ENCODE measurements around the gene DDX23. TPM values are rescaled to one million over a fixed set of nuclear protein-coding genes. Genes with fewer than 3 reads are reported as not detected.

DDX23 gene
- polyA plus RNA-seq, 1 donor (not counting 4 experiments of a cell fraction or from before 2014, with no cell fraction given), result 57.8 TPM

DNA sequence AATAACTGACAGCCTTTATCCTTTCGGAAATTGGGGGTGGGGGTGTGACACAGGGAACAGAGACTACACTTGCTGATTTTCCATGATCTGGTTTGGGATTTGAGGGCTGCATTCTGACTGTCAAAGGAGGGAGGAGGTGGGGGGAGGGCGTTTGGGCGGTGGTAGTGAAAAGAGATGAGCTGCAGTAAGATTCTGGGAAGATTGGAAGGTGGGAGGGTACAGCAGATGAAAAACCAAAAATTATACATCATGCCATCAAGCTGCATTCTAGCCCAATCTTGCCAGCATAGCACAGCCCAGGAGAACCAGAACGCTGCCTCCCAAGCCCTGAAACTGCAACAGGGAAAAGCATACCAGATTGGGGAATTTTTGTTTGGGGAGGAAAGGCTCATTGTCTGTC is 11.3 kb upstream of the DDX23 start:
- Histone ChIP-seq H3K27ac (ENCODE audit: control insufficient read depth, insufficient read depth, low read length) (no peak overlapping the region), H3K4me2 (ENCODE audit: control insufficient read depth, extremely low read depth, insufficient read depth, low read depth, low read length) (no peak overlapping the region), H3K27me3 (ENCODE audit: control insufficient read depth, extremely low read depth, insufficient read depth, low read length) (peaks cover 21% of the 10 kb centered on the region), H3K9ac (ENCODE audit: control insufficient read depth, extremely low read depth, insufficient read depth, low read length) (no peak overlapping the region), H3K4me1 (ENCODE audit: control insufficient read depth, extremely low read depth, insufficient read depth, low read length) (peaks cover 19% of the 10 kb centered on the region), H2AFZ (ENCODE audit: control insufficient read depth, low read length) (no peak overlapping the region), H3K9me3 (ENCODE audit: control insufficient read depth, low read depth, low read length) (no peaks in the 10 kb centered on the region), H3K4me3 (ENCODE audit: control insufficient read depth in 2 of 3, extremely low read depth in 1 of 3, insufficient read depth in 2 of 3, low read depth in 1 of 3, low read length in 3 of 3) (no peak overlapping the region), H4K20me1 (ENCODE audit: control insufficient read depth, extremely low read depth, insufficient read depth, low read length) (no peaks in the 10 kb centered on the region), H3K9me1 (ENCODE audit: control insufficient read depth, extremely low read depth, insufficient read depth, low read length) (no peaks in the 10 kb centered on the region), H3K79me2 (ENCODE audit: control insufficient read depth, insufficient read depth, low read length) (no peaks in the 10 kb centered on the region), H3K36me3 (ENCODE audit: control insufficient read depth in 2 of 2, extremely low read depth in 1 of 2, insufficient read depth in 2 of 2, low read length in 2 of 2) (no peaks in the 10 kb centered on the region)
- TF ChIP-seq, protein P1, sequence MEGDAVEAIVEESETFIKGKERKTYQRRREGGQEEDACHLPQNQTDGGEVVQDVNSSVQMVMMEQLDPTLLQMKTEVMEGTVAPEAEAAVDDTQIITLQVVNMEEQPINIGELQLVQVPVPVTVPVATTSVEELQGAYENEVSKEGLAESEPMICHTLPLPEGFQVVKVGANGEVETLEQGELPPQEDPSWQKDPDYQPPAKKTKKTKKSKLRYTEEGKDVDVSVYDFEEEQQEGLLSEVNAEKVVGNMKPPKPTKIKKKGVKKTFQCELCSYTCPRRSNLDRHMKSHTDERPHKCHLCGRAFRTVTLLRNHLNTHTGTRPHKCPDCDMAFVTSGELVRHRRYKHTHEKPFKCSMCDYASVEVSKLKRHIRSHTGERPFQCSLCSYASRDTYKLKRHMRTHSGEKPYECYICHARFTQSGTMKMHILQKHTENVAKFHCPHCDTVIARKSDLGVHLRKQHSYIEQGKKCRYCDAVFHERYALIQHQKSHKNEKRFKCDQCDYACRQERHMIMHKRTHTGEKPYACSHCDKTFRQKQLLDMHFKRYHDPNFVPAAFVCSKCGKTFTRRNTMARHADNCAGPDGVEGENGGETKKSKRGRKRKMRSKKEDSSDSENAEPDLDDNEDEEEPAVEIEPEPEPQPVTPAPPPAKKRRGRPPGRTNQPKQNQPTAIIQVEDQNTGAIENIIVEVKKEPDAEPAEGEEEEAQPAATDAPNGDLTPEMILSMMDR (optimal IDR thresholded peaks at IDR 0.05 in 1 of 3, IDR thresholded peaks at IDR 0.05 in 1 of 3, conservative IDR thresholded peaks at IDR 0.05 in 1 of 3; ENCODE audit: extremely low read depth in 1 of 3, insufficient read depth in 2 of 3, low read length in 3 of 3), result no peak
- TF ChIP-seq EZH2 (IDR thresholded peaks at IDR 0.05; ENCODE audit: low read length), result no peak
- DNase-seq (ENCODE audit: low read depth, low spot score), result no peak
- dilution Hi-C loops (cut with MboI; ENCODE audit: extremely low pct_ligation_motif_present, low sequenced_read_pairs), result no loop called here
- no peak for FAIRE-seq

DNA sequence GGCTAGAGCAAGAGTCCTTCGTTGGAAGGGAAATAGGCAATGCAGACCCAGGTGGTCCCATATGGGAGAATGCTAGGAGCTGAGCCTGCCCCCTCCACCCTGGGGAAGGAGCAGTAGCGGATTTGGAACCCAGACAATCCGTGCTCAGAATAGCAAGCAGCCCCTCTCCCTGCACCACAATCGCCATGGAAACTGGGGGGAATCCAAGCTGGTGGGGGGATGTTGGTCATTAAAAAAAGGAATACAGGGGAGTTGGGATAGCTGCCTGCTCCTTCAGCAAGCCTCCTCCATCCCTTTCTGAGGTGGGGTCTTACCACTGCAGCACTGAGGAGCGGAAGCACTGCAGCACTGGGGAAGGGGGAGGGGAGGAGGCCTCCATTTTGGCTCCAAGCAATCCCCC is 10.8 kb upstream of the DDX23 start:
- Histone ChIP-seq H3K9me1 (ENCODE audit: control insufficient read depth, extremely low read depth, insufficient read depth, low read length) (no peaks in the 10 kb centered on the region), H4K20me1 (ENCODE audit: control insufficient read depth, extremely low read depth, insufficient read depth, low read length) (no peaks in the 10 kb centered on the region), H3K4me2 (ENCODE audit: control insufficient read depth, extremely low read depth, insufficient read depth, low read depth, low read length) (no peak overlapping the region), H3K9me3 (ENCODE audit: control insufficient read depth, low read depth, low read length) (no peaks in the 10 kb centered on the region), H3K79me2 (ENCODE audit: control insufficient read depth, insufficient read depth, low read length) (no peaks in the 10 kb centered on the region), H3K9ac (ENCODE audit: control insufficient read depth, extremely low read depth, insufficient read depth, low read length) (no peak overlapping the region), H3K27me3 (ENCODE audit: control insufficient read depth, extremely low read depth, insufficient read depth, low read length) (peaks cover 21% of the 10 kb centered on the region), H3K36me3 (ENCODE audit: control insufficient read depth in 2 of 2, extremely low read depth in 1 of 2, insufficient read depth in 2 of 2, low read length in 2 of 2) (no peaks in the 10 kb centered on the region), H3K27ac (ENCODE audit: control insufficient read depth, insufficient read depth, low read length) (no peak overlapping the region), H2AFZ (ENCODE audit: control insufficient read depth, low read length) (no peak overlapping the region), H3K4me1 (ENCODE audit: control insufficient read depth, extremely low read depth, insufficient read depth, low read length) (peaks cover 19% of the 10 kb centered on the region), H3K4me3 (ENCODE audit: control insufficient read depth in 2 of 3, extremely low read depth in 1 of 3, insufficient read depth in 2 of 3, low read depth in 1 of 3, low read length in 3 of 3) (no peak overlapping the region)
- DNase-seq (ENCODE audit: low read depth, low spot score) (no peak), FAIRE-seq (no peak)
- TF ChIP-seq EZH2 (IDR thresholded peaks at IDR 0.05; ENCODE audit: low read length), result no peak
- TF ChIP-seq, protein P1 (optimal IDR thresholded peaks at IDR 0.05 in 1 of 3, IDR thresholded peaks at IDR 0.05 in 1 of 3, conservative IDR thresholded peaks at IDR 0.05 in 1 of 3; ENCODE audit: extremely low read depth in 1 of 3, insufficient read depth in 2 of 3, low read length in 3 of 3), result no peak
- dilution Hi-C loops (cut with MboI; ENCODE audit: extremely low pct_ligation_motif_present, low sequenced_read_pairs), result no loop called here
